BLaER1 treated with 17β-estradiol and CSF1 and Interleukin-3, amounts not matched to agents 10 nM and 100 nM (cell line): ENCODE data around the gene ZNF335.
A peak's percentile ranks its signal among the peaks of the same experiment; 100 is the strongest.

Experiments
- H3K27ac ChIP-seq, 11 experiments: shearing (Covaris generic); formaldehyde crosslinking; 2 replicates each; pipeline ENCODE4 v1.8.1; 2022
- H3K27me3 ChIP-seq, 11 experiments: shearing (Covaris generic); formaldehyde crosslinking; 2 replicates each; pipeline ENCODE4 v1.8.1; 2022
- H3K36me3 ChIP-seq, 11 experiments: shearing (Covaris generic); formaldehyde crosslinking; 2 replicates each; pipeline ENCODE4 v1.8.1; 2022
- H3K4me1 ChIP-seq, 10 experiments: shearing (Covaris generic); formaldehyde crosslinking; 2 replicates each; pipeline ENCODE4 v1.8.1; 2022
- H3K4me2 ChIP-seq, 11 experiments: shearing (Covaris generic); formaldehyde crosslinking; 2 replicates each; pipeline ENCODE4 v1.8.1; 2022
- H3K4me3 ChIP-seq, 10 experiments: shearing (Covaris generic); formaldehyde crosslinking; 2 replicates each; pipeline ENCODE4 v1.8.1; 2022
- H3K9ac ChIP-seq, 11 experiments: shearing (Covaris generic); formaldehyde crosslinking; 2 replicates each; pipeline ENCODE4 v1.8.1; 2022
- H3K9me3 ChIP-seq, 11 experiments: shearing (Covaris generic); formaldehyde crosslinking; replicated peaks in 1 of 11; 2 replicates each; pipeline ENCODE4 v1.8.1; 2022
- H4K20me1 ChIP-seq, 11 experiments: shearing (Covaris generic); formaldehyde crosslinking; 2 replicates each; pipeline ENCODE4 v1.8.1; 2022
- Cebpa-rat ChIP-seq, 11 experiments: shearing (Covaris generic); IDR thresholded peaks; 2 replicates each; pipeline ENCODE4 v1.8.1; 2022

Gene ZNF335

DNA sequence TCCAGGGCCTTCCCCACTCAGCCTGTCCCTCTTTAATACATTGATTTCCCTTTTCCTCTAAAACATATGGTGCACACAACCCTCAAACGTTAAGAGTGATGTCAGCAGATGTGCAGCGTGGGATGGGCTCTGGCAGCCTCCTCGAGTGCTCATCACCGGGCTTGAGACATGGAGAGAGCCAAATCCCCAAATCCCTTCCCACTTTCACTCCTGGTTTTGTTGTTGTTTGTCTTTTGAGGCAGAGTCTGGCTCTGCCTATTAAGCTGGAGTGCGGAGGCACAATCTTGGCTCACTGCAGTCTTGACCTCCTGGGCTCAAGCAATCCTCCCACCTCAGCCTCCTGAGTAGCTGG lies 54.2 kb downstream of the ZNF335 start:
- peak overlapping the region in 3 of 11 experiments; percentile 42 to 68 (median 56); a peak in 4 of 22 replicates for H3K27ac ChIP-seq
- peaks cover 6 to 97% (median 22%) of the 10 kb centered on the region in 10 experiments; a peak in 18 of 20 replicates for H3K4me1 ChIP-seq
- no peaks in the 10 kb centered on the region for H3K36me3 ChIP-seq
- peak overlapping the region in 3 of 11 experiments; percentile 40 to 81 (median 81); a peak in 6 of 22 replicates for H3K4me2 ChIP-seq
- H4K20me1 ChIP-seq, result no peaks in the 10 kb centered on the region
- H3K4me3 ChIP-seq, result no peak overlapping the region
- H3K9ac ChIP-seq, result peak overlapping the region in 3 of 11 experiments; percentile 7 to 45 (median 34); a peak in 2 of 22 replicates
- TF ChIP-seq Cebpa-rat (IDR thresholded peaks at IDR 0.05), result no peak
- H3K9me3 ChIP-seq, result no peaks in the 10 kb centered on the region
- H3K27me3 ChIP-seq, result peaks cover 0 to 13% (median 1%) of the 10 kb centered on the region in 11 experiments; a peak in 17 of 22 replicates

DNA sequence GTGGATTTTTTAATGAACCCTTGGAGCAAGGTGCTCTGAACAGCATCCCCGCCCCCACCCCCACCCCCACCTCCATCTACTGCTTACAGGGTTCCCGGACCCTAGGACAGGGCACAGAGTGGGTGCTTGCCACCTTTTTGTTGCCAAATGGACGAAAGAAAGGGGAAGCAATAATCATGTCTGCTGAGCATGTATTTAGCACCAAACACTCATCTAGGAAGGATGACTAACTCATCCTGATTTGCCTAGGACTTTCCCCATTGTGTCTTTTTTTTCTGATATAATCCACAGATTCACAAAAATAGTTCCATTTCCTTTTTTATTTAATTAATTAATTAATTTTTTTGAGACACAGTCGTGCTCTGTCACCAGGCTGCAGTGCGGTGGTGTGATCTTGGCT lies 58.9 kb downstream of the ZNF335 start:
- H3K27ac ChIP-seq, result peak overlapping the region in 4 of 11 experiments; percentile 43 to 75 (median 63); a peak in 7 of 22 replicates

DNA sequence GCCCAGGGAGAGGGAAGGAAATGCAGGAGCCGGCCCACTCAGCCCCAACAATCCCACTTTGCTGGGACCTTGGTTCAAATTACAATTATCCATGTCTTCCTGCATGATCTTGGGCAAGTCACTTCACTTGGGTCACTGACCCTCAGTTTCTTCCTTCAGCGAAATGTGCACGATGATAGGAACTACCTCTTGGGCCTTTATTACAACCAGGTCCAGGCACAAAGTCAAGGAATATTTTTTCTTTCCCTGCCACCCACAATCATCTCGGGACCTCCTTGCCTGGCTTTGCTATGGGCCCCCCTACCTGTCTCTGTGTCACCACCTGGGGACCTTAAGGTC lies 59.7 kb downstream of the ZNF335 start:
- Histone ChIP-seq H3K27me3 (peaks cover 0 to 31% (median 19%) of the 10 kb centered on the region in 11 experiments; a peak in 20 of 22 replicates), H3K9me3 (no peaks in the 10 kb centered on the region), H3K4me1 (peaks cover 33 to 80% (median 45%) of the 10 kb centered on the region in 10 experiments), H3K4me2 (peak overlapping the region; percentile 83 to 99 (median 95)), H3K27ac (peak overlapping the region; percentile 60 to 80 (median 74); a peak in 17 of 22 replicates), H3K4me3 (peak overlapping the region; percentile 50 to 68 (median 55); a peak in 19 of 20 replicates), H3K36me3 (peaks cover 0 to 22% (median 0%) of the 10 kb centered on the region in 11 experiments; a peak in 3 of 22 replicates), H4K20me1 (peaks cover 0 to 21% (median 0%) of the 10 kb centered on the region in 11 experiments; a peak in 2 of 22 replicates), H3K9ac (peak overlapping the region; percentile 60 to 80 (median 73))
- TF ChIP-seq Cebpa-rat (IDR thresholded peaks at IDR 0.05), result no peak

More for the DNA sequence above, 58.9 kb downstream of the ZNF335 start:
- Histone ChIP-seq H3K9ac (peak overlapping the region in 3 of 11 experiments; percentile 34 to 41 (median 35); a peak in 3 of 22 replicates), H3K36me3 (peaks cover 0 to 14% (median 0%) of the 10 kb centered on the region in 11 experiments; a peak in 2 of 22 replicates), H3K4me2 (peak overlapping the region in 6 of 11 experiments; percentile 21 to 99 (median 90); a peak in 9 of 22 replicates), H3K27me3 (peaks cover 0 to 31% (median 19%) of the 10 kb centered on the region in 11 experiments; a peak in 20 of 22 replicates), H3K4me1 (peaks cover 33 to 88% (median 45%) of the 10 kb centered on the region in 10 experiments), H4K20me1 (peaks cover 0 to 13% (median 0%) of the 10 kb centered on the region in 11 experiments; a peak in 2 of 22 replicates), H3K9me3 (no peaks in the 10 kb centered on the region), H3K4me3 (no peak overlapping the region)
- no peak for TF ChIP-seq Cebpa-rat (IDR thresholded peaks at IDR 0.05)

DNA sequence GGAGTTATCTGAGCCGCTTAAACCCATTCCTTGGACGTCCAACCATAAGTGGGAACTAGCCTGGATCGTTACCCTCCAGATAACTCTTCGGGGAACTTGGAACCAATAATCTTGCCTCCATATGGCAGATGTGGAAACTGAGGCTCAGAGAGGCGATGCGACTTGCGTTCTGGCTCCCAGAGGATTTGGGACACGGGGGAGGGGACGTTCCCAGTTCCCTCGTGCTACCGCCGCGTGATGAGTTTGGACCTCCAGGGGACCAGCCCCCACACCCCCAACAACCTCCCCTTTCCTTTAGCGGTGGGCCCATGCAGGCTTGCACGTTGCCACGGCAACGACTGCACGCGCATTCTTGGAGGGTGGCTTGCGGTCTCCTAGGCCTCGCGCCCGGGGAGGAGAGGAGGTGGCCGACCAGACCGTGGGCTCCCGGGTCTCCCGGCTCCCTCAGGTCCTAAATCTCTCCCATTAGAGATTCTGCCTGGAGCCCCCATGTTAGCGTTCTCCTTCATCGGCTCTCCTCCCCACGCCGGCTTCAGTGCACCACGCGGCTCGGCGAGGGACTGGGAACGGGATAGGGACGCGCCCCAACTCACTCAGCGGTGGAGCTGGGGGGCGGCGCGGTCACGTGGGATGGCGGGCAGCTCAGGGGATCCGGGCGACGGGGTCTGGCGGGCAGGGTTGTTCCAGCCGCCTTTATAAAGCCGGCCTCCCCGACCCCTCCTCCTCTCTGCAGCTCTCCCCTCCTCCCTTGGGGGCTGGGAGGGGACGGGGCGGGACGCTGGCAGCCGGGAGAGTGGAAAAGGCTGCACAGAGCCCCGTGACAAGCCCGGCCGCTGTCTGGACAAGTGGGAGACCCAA lies 60.3 kb downstream of the ZNF335 start, which contains the start of gene PLTP:
Gene PLTP (minus strand): TSS at position 670 of the 858 bp plus-strand sequence. CDS start 703 bp downstream, outside the sequence.
- H3K36me3 ChIP-seq, result peaks cover 0 to 28% (median 0%) of the 10 kb centered on the region in 11 experiments; a peak in 3 of 22 replicates
- H3K9ac ChIP-seq, result peak within 1 kb of the TSS; percentile 60 to 80 (median 73)
- peak within 1 kb of the TSS; percentile 50 to 68 (median 55) for H3K4me3 ChIP-seq

DNA sequence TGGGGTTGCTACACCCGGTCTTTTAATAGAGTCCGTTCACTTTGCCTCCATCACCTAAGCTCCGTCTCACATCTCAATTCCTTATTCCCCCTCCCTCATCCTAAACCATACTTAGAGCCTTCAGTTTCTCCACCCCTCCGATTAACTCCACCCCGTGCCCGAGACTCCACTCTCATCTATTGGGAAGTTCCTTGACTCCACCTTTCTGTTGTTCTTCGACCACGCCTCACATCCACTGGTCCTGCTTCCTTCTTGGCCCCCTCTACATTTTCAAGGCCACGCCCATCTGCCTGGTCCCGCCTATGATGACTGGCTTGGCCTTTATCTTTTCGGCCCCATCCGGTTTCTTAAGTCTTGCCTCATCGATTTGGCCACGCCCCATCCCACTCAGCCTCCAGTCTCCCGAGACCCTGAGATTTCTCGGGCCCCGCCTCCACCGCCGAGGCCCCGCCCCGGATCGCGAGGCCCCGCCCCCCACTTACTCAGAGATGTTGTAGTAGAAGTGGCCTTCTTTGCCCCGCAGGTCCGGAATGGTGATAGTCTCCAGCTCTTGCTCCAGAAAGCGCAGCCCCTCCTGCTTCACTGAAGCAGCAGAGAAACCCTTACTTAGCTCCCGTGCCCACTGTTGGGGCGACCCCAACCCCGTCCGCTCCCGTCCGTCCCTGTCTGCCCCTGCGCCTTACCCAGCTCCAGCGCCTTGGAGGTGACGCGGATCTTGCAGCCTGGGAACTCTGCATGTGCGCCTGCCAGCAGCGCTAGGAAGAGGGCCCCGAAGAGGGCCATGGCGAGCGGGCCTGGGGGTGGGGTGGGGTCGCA lies 61.1 kb downstream of the ZNF335 start:
- H3K9me3 ChIP-seq, result no peaks in the 10 kb centered on the region
- H3K27ac ChIP-seq, result peak overlapping the region; percentile 65 to 80 (median 74); a peak in 21 of 22 replicates
- peaks cover 0 to 23% (median 0%) of the 10 kb centered on the region in 11 experiments; a peak in 2 of 22 replicates for H4K20me1 ChIP-seq
- TF ChIP-seq Cebpa-rat (IDR thresholded peaks at IDR 0.05), result peak in 9 of 11 experiments; percentile 7 to 85 (median 80); a peak in 15 of 22 replicates
- peak overlapping the region; percentile 50 to 68 (median 55) for H3K4me3 ChIP-seq
- H3K4me2 ChIP-seq, result peak overlapping the region; percentile 83 to 99 (median 95)
- peak overlapping the region; percentile 60 to 80 (median 73); a peak in 21 of 22 replicates for H3K9ac ChIP-seq
- H3K27me3 ChIP-seq, result peaks cover 0 to 31% (median 19%) of the 10 kb centered on the region in 11 experiments; a peak in 20 of 22 replicates
- peaks cover 0 to 33% (median 0%) of the 10 kb centered on the region in 11 experiments; a peak in 4 of 22 replicates for H3K36me3 ChIP-seq
- peaks cover 33 to 66% (median 45%) of the 10 kb centered on the region in 10 experiments for H3K4me1 ChIP-seq

More for the DNA sequence above, 60.3 kb downstream of the ZNF335 start, which contains the start of gene PLTP:
- peak within 1 kb of the TSS; percentile 83 to 99 (median 95) for H3K4me2 ChIP-seq
- H3K9me3 ChIP-seq, result no peaks in the 10 kb centered on the region
- TF ChIP-seq Cebpa-rat (IDR thresholded peaks at IDR 0.05), result no peak
- peaks cover 0 to 23% (median 0%) of the 10 kb centered on the region in 11 experiments; a peak in 2 of 22 replicates for H4K20me1 ChIP-seq
- peak within 1 kb of the TSS; percentile 60 to 80 (median 74) for H3K27ac ChIP-seq
- H3K4me1 ChIP-seq, result peaks cover 33 to 74% (median 45%) of the 10 kb centered on the region in 10 experiments
- H3K27me3 ChIP-seq, result peaks cover 0 to 31% (median 19%) of the 10 kb centered on the region in 11 experiments; a peak in 20 of 22 replicates

DNA sequence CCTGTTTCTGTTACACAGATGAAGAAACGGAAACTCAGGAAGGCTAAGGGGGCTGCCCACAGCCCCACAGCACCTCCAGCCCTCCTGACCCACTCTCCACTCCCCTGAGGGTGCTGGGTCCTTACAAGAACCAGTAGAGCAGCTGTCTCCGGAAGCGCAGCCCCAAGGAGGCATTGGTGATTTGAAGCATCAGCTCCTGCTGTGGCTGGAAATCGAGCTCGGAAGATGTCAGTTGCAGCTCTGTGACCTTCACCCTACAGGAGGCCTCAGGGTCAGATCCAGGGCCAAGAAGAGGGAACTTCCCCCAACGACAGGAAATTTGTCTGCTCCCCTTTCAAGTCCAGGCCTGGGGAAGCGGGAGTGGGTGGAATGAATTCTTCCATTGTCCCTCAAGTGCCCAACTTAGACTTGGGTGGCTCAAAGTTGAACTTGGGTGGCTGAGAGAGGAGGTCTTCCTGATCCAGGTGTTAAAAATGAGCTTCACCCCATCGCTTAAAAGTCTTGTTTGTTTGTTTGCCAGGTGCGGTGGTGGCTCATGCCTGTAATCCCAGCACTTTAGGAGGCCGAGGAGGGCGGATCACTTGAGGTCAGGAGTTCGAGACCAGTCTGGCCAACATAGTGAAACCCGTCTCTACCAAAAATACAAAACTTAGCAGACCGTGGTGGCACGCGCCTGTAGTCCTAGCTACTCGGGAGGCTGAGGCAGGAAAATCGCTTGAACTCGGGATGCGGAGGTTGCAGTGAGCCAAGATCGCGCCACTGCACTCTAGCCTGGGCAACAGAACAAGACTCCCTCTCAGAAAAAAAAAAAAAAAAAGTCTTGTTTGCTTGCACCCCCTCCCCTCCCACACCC lies 62.0 kb downstream of the ZNF335 start:
- TF ChIP-seq Cebpa-rat (IDR thresholded peaks at IDR 0.05), result no peak
- H3K4me3 ChIP-seq, result peak overlapping the region in 7 of 10 experiments; percentile 1 to 54 (median 36); a peak in 12 of 20 replicates
- H4K20me1 ChIP-seq, result peaks cover 0 to 23% (median 0%) of the 10 kb centered on the region in 11 experiments; a peak in 2 of 22 replicates
- no peaks in the 10 kb centered on the region for H3K9me3 ChIP-seq
- H3K4me1 ChIP-seq, result peaks cover 36 to 62% (median 47%) of the 10 kb centered on the region in 10 experiments
- H3K36me3 ChIP-seq, result peaks cover 0 to 41% (median 0%) of the 10 kb centered on the region in 11 experiments; a peak in 4 of 22 replicates
- peak overlapping the region in 8 of 11 experiments; percentile 20 to 49 (median 34); a peak in 10 of 22 replicates for H3K9ac ChIP-seq
- peaks cover 0 to 31% (median 19%) of the 10 kb centered on the region in 11 experiments; a peak in 20 of 22 replicates for H3K27me3 ChIP-seq
- H3K4me2 ChIP-seq, result peak overlapping the region; percentile 57 to 99 (median 81)
- peak overlapping the region in 10 of 11 experiments; percentile 38 to 74 (median 69); a peak in 19 of 22 replicates for H3K27ac ChIP-seq

DNA sequence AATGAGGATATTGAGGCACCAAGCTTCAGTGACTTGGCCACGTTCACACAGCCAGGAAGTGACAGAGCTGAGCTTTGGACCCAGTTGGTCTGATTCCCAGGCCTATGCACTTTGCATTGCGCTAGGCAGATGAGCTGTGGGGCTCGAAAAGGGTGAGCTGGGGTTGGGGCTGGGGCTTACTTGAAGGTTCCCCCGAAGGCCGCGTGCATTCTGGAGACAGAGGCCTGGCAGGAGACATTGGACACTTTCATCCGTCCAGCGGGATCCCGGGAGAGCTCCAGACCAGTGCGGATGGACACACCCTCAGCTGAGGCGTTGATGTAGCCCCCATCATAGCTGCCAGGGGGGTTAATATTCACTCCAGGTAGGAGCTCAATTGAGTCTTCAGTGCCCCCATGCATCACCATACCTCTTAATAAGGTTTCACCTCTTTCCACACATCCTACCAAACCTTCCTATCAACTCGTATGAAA lies 62.6 kb downstream of the ZNF335 start:
- TF ChIP-seq Cebpa-rat (IDR thresholded peaks at IDR 0.05), result no peak
- peaks cover 0 to 48% (median 0%) of the 10 kb centered on the region in 11 experiments; a peak in 4 of 22 replicates for H3K36me3 ChIP-seq
- H3K4me1 ChIP-seq, result peaks cover 43 to 62% (median 51%) of the 10 kb centered on the region in 10 experiments
- peak overlapping the region in 9 of 11 experiments; percentile 55 to 74 (median 70); a peak in 16 of 22 replicates for H3K27ac ChIP-seq
- peak overlapping the region in 4 of 11 experiments; percentile 16 to 49 (median 36); a peak in 3 of 22 replicates for H3K9ac ChIP-seq
- H3K4me2 ChIP-seq, result peak overlapping the region; percentile 57 to 99 (median 81)
- peaks cover 0 to 30% (median 0%) of the 10 kb centered on the region in 11 experiments; a peak in 3 of 22 replicates for H4K20me1 ChIP-seq
- H3K4me3 ChIP-seq, result peak overlapping the region in 1 of 10 experiments; percentile 1; a peak in 1 of 20 replicates
- peaks cover 0 to 31% (median 19%) of the 10 kb centered on the region in 11 experiments; a peak in 20 of 22 replicates for H3K27me3 ChIP-seq
- no peaks in the 10 kb centered on the region for H3K9me3 ChIP-seq
